GM19452 (cell line): Measurements from ENCODE around the gene ULK3.
"Not testable (repeated sequence)": the region's sequence is repeated elsewhere in the genome, so short reads cannot be mapped to it uniquely, and the experiment has no call there.

Experiments used
- ATAC-seq: cut with Tn5 transposase; IDR thresholded peaks from one replicate; pipeline ENCODE4 v1.9.1; 2021; ENCODE audit not compliant: unreplicated experiment

ULK3 gene

GRCh38 chr15:74842581-74843444, at the start of gene ULK3:
Gene ULK3 (minus strand): TSS chr15:74843156. CDS start chr15:74843105, 51 bp downstream.
- peak; percentile 74 for ATAC-seq

- ATAC-seq: no peak
Measured at GRCh38 chr15:74892313-74892712, 49.4 kb upstream of the ULK3 start.

GRCh38 chr15:74891469-74891868, 48.5 kb upstream of the ULK3 start:
- no peak for ATAC-seq

GRCh38 chr15:74890665-74890960, 47.7 kb upstream of the ULK3 start:
- no peak for ATAC-seq

GRCh38 chr15:74889883-74890664, 47.1 kb upstream of the ULK3 start, which contains the start of gene MPI:
Gene MPI (plus strand): TSS chr15:74890042. CDS start chr15:74890074, 32 bp downstream.
- peak; percentile 83 for ATAC-seq

GRCh38 chr15:74889390-74889882, 46.5 kb upstream of the ULK3 start:
- ATAC-seq: no peak

- ATAC-seq: no peak
Measured at GRCh38 chr15:74888716-74889115, 45.8 kb upstream of the ULK3 start.

- not testable (repeated sequence) for ATAC-seq
Measured at GRCh38 chr15:74887537-74888193, 44.7 kb upstream of the ULK3 start.

- no peak for ATAC-seq
Measured at GRCh38 chr15:74885461-74885860, 42.5 kb upstream of the ULK3 start.

GRCh38 chr15:74884428-74885223, 41.7 kb upstream of the ULK3 start:
- no peak for ATAC-seq

- no peak for ATAC-seq
Measured at GRCh38 chr15:74882528-74882927, 39.6 kb upstream of the ULK3 start.

GRCh38 chr15:74878273-74878672, 35.3 kb upstream of the ULK3 start:
- ATAC-seq: no peak

GRCh38 chr15:74873756-74874424, 30.9 kb upstream of the ULK3 start:
- no peak for ATAC-seq

- peak; percentile 80 for ATAC-seq
Measured at GRCh38 chr15:74873036-74873755, 30.2 kb upstream of the ULK3 start, which contains the start of gene SCAMP2. Gene SCAMP2 (minus strand): TSS chr15:74873365. CDS start chr15:74873255, 110 bp downstream.

GRCh38 chr15:74872702-74873035, 29.7 kb upstream of the ULK3 start:
- no peak for ATAC-seq

- ATAC-seq: no peak
Measured at GRCh38 chr15:74870436-74871215, 27.7 kb upstream of the ULK3 start.

- peak; percentile 55 for ATAC-seq
Measured at GRCh38 chr15:74869726-74870407, 26.9 kb upstream of the ULK3 start.

GRCh38 chr15:74869372-74869725, 26.4 kb upstream of the ULK3 start:
- no peak for ATAC-seq
